Measurements from ENCODE around the gene CAB39. TPM values are rescaled to one million over a fixed set of nuclear protein-coding genes. Genes with fewer than 3 reads are reported as not detected.

CAB39 gene
- total and polyA plus RNA-seq, 7 donors = 60.2 to 128 (median 72.2) TPM

DNA sequence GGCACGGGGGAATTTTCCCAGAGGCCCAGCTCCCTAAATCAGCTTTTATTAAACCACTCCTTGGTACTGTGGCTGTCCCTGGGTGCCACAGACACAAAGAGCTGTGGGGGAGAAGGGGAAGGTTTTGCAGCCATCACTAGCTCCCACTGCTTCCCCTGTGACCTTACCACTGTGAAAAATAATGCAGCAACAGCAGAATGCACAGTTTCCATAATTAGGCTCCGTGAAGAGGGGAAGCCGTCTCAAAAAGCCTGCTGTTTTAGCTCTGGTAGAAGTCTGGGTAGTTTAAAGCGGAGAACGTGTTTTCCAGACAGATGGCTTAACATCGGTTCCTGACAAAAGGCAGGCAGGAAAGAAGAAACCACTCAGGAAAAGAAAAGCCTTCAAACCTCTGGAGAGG is 27.5 kb upstream of the CAB39 start:
- H3K27ac ChIP-seq = peak overlapping the region in 1 of 4 donors; percentile 6
- intact Hi-C loops (cut with DNase I) = no loop called here

DNA sequence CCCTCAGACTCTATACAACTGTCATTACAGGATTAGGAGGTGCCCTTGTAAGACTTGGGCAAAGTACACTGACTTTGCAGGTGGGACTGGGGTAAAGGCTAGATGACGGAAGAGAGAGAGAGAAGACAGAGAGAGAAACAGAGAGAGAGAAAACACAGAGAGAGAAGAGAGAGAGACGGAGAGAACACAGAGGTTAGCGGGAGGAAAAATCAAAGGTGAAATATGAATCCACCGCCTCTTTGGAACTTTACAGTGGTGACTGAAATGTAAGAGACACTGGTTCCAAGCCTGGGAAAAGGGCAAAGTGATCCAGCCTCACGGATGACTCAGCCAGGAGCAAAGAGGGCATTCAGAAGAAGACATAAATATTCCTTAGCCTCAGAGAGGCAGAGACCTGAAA is 25.1 kb upstream of the CAB39 start:
- Histone ChIP-seq H3K4me3 (no peak overlapping the region), H3K27ac (no peak overlapping the region), H3K36me3 (no peaks in the 10 kb centered on the region), H3K27me3 (no peaks in the 10 kb centered on the region), H3K9me3 (no peaks in the 10 kb centered on the region), H3K4me1 (peaks cover 0 to 11% (median 5%) of the 10 kb centered on the region in 4 donors)
- no peak for DNase-seq
- no peak for TF ChIP-seq POLR2A (IDR thresholded peaks at IDR 0.05)
- intact Hi-C loops (cut with DNase I) = no loop called here
- 15 to 70% methylated on average over 5 of the region's 5 CpGs for WGBS, 2 donors

More for the DNA sequence above, 27.5 kb upstream of the CAB39 start:
- no peaks in the 10 kb centered on the region for H3K27me3 ChIP-seq
- no peak for DNase-seq
- H3K9me3 ChIP-seq = no peaks in the 10 kb centered on the region
- no peak overlapping the region for H3K4me3 ChIP-seq
- TF ChIP-seq, protein P1, sequence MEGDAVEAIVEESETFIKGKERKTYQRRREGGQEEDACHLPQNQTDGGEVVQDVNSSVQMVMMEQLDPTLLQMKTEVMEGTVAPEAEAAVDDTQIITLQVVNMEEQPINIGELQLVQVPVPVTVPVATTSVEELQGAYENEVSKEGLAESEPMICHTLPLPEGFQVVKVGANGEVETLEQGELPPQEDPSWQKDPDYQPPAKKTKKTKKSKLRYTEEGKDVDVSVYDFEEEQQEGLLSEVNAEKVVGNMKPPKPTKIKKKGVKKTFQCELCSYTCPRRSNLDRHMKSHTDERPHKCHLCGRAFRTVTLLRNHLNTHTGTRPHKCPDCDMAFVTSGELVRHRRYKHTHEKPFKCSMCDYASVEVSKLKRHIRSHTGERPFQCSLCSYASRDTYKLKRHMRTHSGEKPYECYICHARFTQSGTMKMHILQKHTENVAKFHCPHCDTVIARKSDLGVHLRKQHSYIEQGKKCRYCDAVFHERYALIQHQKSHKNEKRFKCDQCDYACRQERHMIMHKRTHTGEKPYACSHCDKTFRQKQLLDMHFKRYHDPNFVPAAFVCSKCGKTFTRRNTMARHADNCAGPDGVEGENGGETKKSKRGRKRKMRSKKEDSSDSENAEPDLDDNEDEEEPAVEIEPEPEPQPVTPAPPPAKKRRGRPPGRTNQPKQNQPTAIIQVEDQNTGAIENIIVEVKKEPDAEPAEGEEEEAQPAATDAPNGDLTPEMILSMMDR (IDR thresholded peaks at IDR 0.05) = no peak
- TF ChIP-seq EP300 (IDR thresholded peaks at IDR 0.05) = no peak
- TF ChIP-seq POLR2A (IDR thresholded peaks at IDR 0.05) = no peak
- TF ChIP-seq POLR2AphosphoS5 (IDR thresholded peaks at IDR 0.05) = no peak
- H3K36me3 ChIP-seq = no peaks in the 10 kb centered on the region
- 54 to 84% methylated on average over 6 of the region's 6 CpGs for WGBS, 2 donors
- H3K4me1 ChIP-seq = peaks cover 0 to 3% (median 1%) of the 10 kb centered on the region in 4 donors

GRCh38 chr2:230688490-230688889 is 24.2 kb upstream of the CAB39 start:
- no peaks in the 10 kb centered on the region for H3K9me3 ChIP-seq
- intact Hi-C loops (cut with DNase I) = no loop called here
- WGBS, 2 donors = 63 to 72% methylated on average over 2 of the region's 2 CpGs

GRCh38 chr2:230690439-230690838 is 22.2 kb upstream of the CAB39 start:
- TF ChIP-seq POLR2A (IDR thresholded peaks at IDR 0.05) = no peak
- TF ChIP-seq EP300 (IDR thresholded peaks at IDR 0.05) = no peak
- TF ChIP-seq, protein P1 (IDR thresholded peaks at IDR 0.05) = no peak
- TF ChIP-seq POLR2AphosphoS5 (IDR thresholded peaks at IDR 0.05) = no peak
- Histone ChIP-seq H3K9me3 (no peaks in the 10 kb centered on the region), H3K27ac (no peak overlapping the region), H3K4me1 (peaks cover 0 to 11% (median 5%) of the 10 kb centered on the region in 4 donors), H3K4me3 (no peak overlapping the region), H3K36me3 (no peaks in the 10 kb centered on the region), H3K27me3 (no peaks in the 10 kb centered on the region)
- DNase-seq = peak; percentile 78
- intact Hi-C loops (cut with DNase I) = no loop called here
- WGBS, 2 donors = 81 to 88% methylated on average over 9 of the region's 9 CpGs

More at GRCh38 chr2:230688490-230688889, 24.2 kb upstream of the CAB39 start:
- H3K36me3 ChIP-seq = no peaks in the 10 kb centered on the region
- H3K27me3 ChIP-seq = no peaks in the 10 kb centered on the region
- H3K27ac ChIP-seq = no peak overlapping the region
- no peak for DNase-seq
- TF ChIP-seq EP300 (IDR thresholded peaks at IDR 0.05) (no peak), POLR2AphosphoS5 (IDR thresholded peaks at IDR 0.05) (no peak), POLR2A (IDR thresholded peaks at IDR 0.05) (no peak)
- TF ChIP-seq, protein P1 (IDR thresholded peaks at IDR 0.05) = no peak
- peaks cover 0 to 11% (median 5%) of the 10 kb centered on the region in 4 donors for H3K4me1 ChIP-seq
- no peak overlapping the region for H3K4me3 ChIP-seq

GRCh38 chr2:230691005-230691647 is 21.5 kb upstream of the CAB39 start:
- TF ChIP-seq EP300 (IDR thresholded peaks at IDR 0.05) (no peak), POLR2A (IDR thresholded peaks at IDR 0.05) (no peak), POLR2AphosphoS5 (IDR thresholded peaks at IDR 0.05) (no peak)
- TF ChIP-seq, protein P1 (IDR thresholded peaks at IDR 0.05) = no peak
- Histone ChIP-seq H3K36me3 (no peaks in the 10 kb centered on the region), H3K27me3 (no peaks in the 10 kb centered on the region), H3K4me3 (no peak overlapping the region), H3K4me1 (peaks cover 0 to 11% (median 5%) of the 10 kb centered on the region in 4 donors), H3K9me3 (no peaks in the 10 kb centered on the region), H3K27ac (no peak overlapping the region)
- DNase-seq = no peak
- WGBS, 2 donors = 86 to 93% methylated on average over 4 of the region's 4 CpGs
- intact Hi-C loops (cut with DNase I) = no loop called here
